ENCODE measurements around the gene HOXC5. TPM values are rescaled to one million over a fixed set of nuclear protein-coding genes. Genes with fewer than 3 reads are reported as not detected.

The HOXC5 gene
- total RNA-seq, 1 experiment from 2014 or later = 3.4 TPM

DNA sequence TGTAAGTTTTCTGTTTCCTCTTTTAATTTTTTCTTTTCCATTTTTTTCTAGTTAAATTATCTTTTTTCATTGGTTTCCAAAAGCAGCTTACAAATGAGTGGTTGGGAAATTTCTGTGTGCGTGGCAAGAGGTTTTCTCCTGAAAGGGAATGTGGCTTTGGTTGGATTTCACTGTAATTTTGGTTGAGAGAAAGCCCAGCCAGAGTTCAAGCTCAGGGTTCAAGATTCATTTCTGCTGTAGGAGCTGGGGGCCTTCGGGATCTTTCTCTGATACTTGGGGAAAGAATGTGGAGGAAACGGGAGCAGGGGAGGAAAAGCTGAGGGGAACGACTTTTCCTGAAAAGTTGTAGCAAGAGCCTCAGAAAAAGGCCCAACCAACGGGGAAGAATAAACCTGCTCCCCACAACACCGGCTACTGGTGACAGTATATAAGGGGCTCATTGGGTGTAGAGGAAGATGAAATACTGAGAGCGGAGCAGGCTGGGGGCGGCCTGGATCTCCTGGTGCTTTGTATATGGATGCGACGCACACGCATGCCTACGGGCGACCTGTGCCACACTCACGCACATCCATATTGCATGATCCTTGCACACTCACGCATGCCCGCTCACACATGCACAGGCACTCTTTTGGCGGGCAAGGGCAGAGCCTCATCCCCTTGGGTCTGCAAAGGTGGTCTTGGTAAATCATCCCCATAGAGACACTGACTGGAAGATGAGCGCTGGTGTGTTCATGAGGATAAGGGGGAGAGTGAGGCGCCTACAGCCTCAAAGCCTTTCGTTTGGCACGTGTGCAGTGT, 46.0 kb upstream of the HOXC5 start:
- BruUV-seq (replicated peaks) = no TSS peak
- H3K9me3 Mint-ChIP-seq (ENCODE audit: unreplicated experiment) = no peaks in the 10 kb centered on the region
- Histone ChIP-seq H3K36me3 (ENCODE audit: control insufficient read depth, insufficient read depth, low read length) (no peaks in the 10 kb centered on the region; the same call in 1 of the 2 replicates), H3K4me3 (ENCODE audit: low read depth, low read length) (no peak overlapping the region), H3K9me3 (no peaks in the 10 kb centered on the region), H3K27me3 (replicated peaks; ENCODE audit: control insufficient read depth, insufficient read depth, low read length) (no peaks in the 10 kb centered on the region), H3K4me1 (peaks cover 42% of the 10 kb centered on the region)
- intact Hi-C loops (cut with micrococcal nuclease; ENCODE audit: unreplicated experiment) = no loop called here
- CTCF ChIA-PET = interaction anchor here (1.2 to 2.4 kb wide), 4 partner anchors 10 to 221 kb away, joined by 4 to 15 read pairs (median 8); partner anchors contain the start of gene HOXC13
- H3K27me3 Mint-ChIP-seq (ENCODE audit: insufficient read depth, unreplicated experiment) = no peaks in the 10 kb centered on the region
- H3K4me3 Mint-ChIP-seq (ENCODE audit: unreplicated experiment) = no peak overlapping the region
- TF ChIP-seq CTCF (IDR thresholded peaks at IDR 0.05; ENCODE audit: insufficient read depth in 1 of 2, low read depth in 1 of 2, low read length in 1 of 2, severe bottlenecking in 1 of 2, unreplicated experiment in 1 of 2) = no peak
- no peak for DNase-seq
- peaks cover 9% of the 10 kb centered on the region for H3K36me3 Mint-ChIP-seq (ENCODE audit: insufficient read depth, unreplicated experiment)
- H3K4me1 Mint-ChIP-seq (ENCODE audit: low read depth, unreplicated experiment) = peaks cover 28% of the 10 kb centered on the region
- no peak overlapping the region for H3K27ac Mint-ChIP-seq (ENCODE audit: unreplicated experiment)
- POLR2A ChIA-PET = no interaction called here

- H3K4me3 Mint-ChIP-seq (ENCODE audit: unreplicated experiment) = no peak overlapping the region
- H3K27me3 Mint-ChIP-seq (ENCODE audit: insufficient read depth, unreplicated experiment) = no peaks in the 10 kb centered on the region
- BruUV-seq (replicated peaks) = no TSS peak
- POLR2A ChIA-PET = interaction anchor here (0.6 kb wide), 1 partner anchor 186 kb away, joined by 8 read pairs; no protein-coding TSS in a partner anchor
- H3K4me3 ChIP-seq (ENCODE audit: low read depth, low read length) = no peak overlapping the region
- intact Hi-C loops (cut with micrococcal nuclease; ENCODE audit: unreplicated experiment) = loop anchor here (2.0 kb wide), 1 partner anchor 221 kb away; no protein-coding TSS in a partner anchor
- no peak for DNase-seq
- H3K9me3 Mint-ChIP-seq (ENCODE audit: unreplicated experiment) = no peaks in the 10 kb centered on the region
- TF ChIP-seq CTCF (IDR thresholded peaks at IDR 0.05; ENCODE audit: insufficient read depth in 1 of 2, low read depth in 1 of 2, low read length in 1 of 2, severe bottlenecking in 1 of 2, unreplicated experiment in 1 of 2) = no peak
- peaks cover 9% of the 10 kb centered on the region for H3K36me3 Mint-ChIP-seq (ENCODE audit: insufficient read depth, unreplicated experiment)
- H3K27me3 ChIP-seq (replicated peaks; ENCODE audit: control insufficient read depth, insufficient read depth, low read length) = no peaks in the 10 kb centered on the region
- H3K9me3 ChIP-seq = no peaks in the 10 kb centered on the region
- H3K27ac Mint-ChIP-seq (ENCODE audit: unreplicated experiment) = no peak overlapping the region
- H3K4me1 Mint-ChIP-seq (ENCODE audit: low read depth, unreplicated experiment) = peaks cover 28% of the 10 kb centered on the region
- CTCF ChIA-PET = interaction anchor here (0.5 to 1.9 kb wide), 15 partner anchors 9 to 1694 kb away, joined by 3 to 8 read pairs (median 4); partner anchors contain the start of gene HOXC8
- no peaks in the 10 kb centered on the region for H3K36me3 ChIP-seq (ENCODE audit: control insufficient read depth, insufficient read depth, low read length)
- H3K4me1 ChIP-seq = peaks cover 42% of the 10 kb centered on the region
Measured at GRCh38 chr12:53987787-53988230, 45.0 kb upstream of the HOXC5 start.

DNA sequence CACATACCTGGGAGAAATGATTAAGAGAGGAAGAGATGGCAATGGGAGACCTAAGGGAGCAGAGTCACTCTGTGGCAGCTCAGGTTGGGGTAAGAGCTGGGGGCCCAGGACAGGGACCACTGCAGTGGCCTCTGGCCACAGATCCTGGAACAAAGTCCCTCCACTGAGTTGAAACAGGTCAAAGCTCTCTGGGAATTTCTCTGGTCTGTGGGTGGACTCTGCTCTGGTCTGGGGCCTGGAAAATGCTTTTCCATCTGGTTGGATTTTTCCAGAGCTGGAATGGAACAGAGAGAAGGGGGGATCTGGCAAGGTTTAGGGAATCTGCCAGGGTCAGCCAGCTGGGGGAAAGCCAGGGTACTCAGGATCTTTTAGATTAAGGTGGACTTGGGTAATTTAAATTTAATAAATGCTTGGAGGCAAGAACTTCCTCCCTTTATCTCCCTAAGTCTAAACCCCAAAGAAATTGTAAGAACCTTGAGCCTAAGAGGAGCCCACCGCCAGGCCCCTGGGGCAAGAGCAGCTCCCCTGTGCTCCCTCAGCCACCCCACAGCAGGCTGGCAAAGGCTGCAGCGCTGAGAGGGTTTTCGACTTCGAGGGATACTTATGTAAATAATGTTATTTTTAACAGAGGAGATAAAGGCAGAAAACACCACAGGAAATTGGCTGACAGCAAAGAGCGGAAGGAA, 44.2 kb upstream of the HOXC5 start:
- POLR2A ChIA-PET = interaction anchor here (0.6 kb wide), 1 partner anchor 18 kb away, joined by 7 read pairs; no protein-coding TSS in a partner anchor
- peaks cover 13% of the 10 kb centered on the region for H3K36me3 Mint-ChIP-seq (ENCODE audit: insufficient read depth, unreplicated experiment)
- no peak for DNase-seq
- no peaks in the 10 kb centered on the region for H3K9me3 ChIP-seq
- intact Hi-C loops (cut with micrococcal nuclease; ENCODE audit: unreplicated experiment) = loop anchor here (2.0 kb wide), 1 partner anchor 222 kb away; no protein-coding TSS in a partner anchor
- H3K4me1 ChIP-seq = peaks cover 37% of the 10 kb centered on the region
- H3K4me3 ChIP-seq (ENCODE audit: low read depth, low read length) = no peak overlapping the region
- no peaks in the 10 kb centered on the region for H3K27me3 ChIP-seq (replicated peaks; ENCODE audit: control insufficient read depth, insufficient read depth, low read length)
- no peaks in the 10 kb centered on the region for H3K27me3 Mint-ChIP-seq (ENCODE audit: insufficient read depth, unreplicated experiment)
- no TSS peak for BruUV-seq (replicated peaks)
- peaks cover 28% of the 10 kb centered on the region for H3K4me1 Mint-ChIP-seq (ENCODE audit: low read depth, unreplicated experiment)
- TF ChIP-seq CTCF (IDR thresholded peaks at IDR 0.05; ENCODE audit: insufficient read depth in 1 of 2, low read depth in 1 of 2, low read length in 1 of 2, severe bottlenecking in 1 of 2, unreplicated experiment in 1 of 2) = no peak
- no peaks in the 10 kb centered on the region for H3K36me3 ChIP-seq (ENCODE audit: control insufficient read depth, insufficient read depth, low read length)
- CTCF ChIA-PET = interaction anchor here (0.5 to 1.9 kb wide), 13 partner anchors 12 to 242 kb away, joined by 3 to 8 read pairs (median 4); partner anchors contain the start of gene HOXC8
- no peak overlapping the region for H3K27ac Mint-ChIP-seq (ENCODE audit: unreplicated experiment)
- H3K9me3 Mint-ChIP-seq (ENCODE audit: unreplicated experiment) = no peaks in the 10 kb centered on the region
- H3K4me3 Mint-ChIP-seq (ENCODE audit: unreplicated experiment) = peak overlapping the region; percentile 68

Data from Caco-2 (cell line).